GM19438 (cell line): ENCODE measurements around the gene AOAH.

ENCODE experiments used
- ATAC-seq: cut with Tn5 transposase; IDR thresholded peaks from one replicate; pipeline ENCODE4 v1.9.1; 2021; ENCODE audit warnings: low read depth; ENCODE audit not compliant: unreplicated experiment

The AOAH gene

GRCh38 chr7:36605261-36606051, 118.8 kb downstream of the AOAH start:
- no peak for ATAC-seq

GRCh38 chr7:36604806-36605205, 119.5 kb downstream of the AOAH start:
- ATAC-seq: no peak

GRCh38 chr7:36602934-36603887, 121.1 kb downstream of the AOAH start:
- no peak for ATAC-seq

- ATAC-seq: no peak
These were observed 121.8 kb downstream of the AOAH start for GRCh38 chr7:36602511-36602910.

- no peak for ATAC-seq
These were observed 122.7 kb downstream of the AOAH start for GRCh38 chr7:36601601-36602000.

- no peak for ATAC-seq
These were observed 123.3 kb downstream of the AOAH start for GRCh38 chr7:36600869-36601530.

GRCh38 chr7:36600314-36600682, 124.0 kb downstream of the AOAH start:
- ATAC-seq: no peak

- no peak for ATAC-seq
These were observed 124.5 kb downstream of the AOAH start for GRCh38 chr7:36599645-36600313.

GRCh38 chr7:36598054-36598674, 126.1 kb downstream of the AOAH start:
- no peak for ATAC-seq

GRCh38 chr7:36597090-36597773, 127.1 kb downstream of the AOAH start:
- no peak for ATAC-seq

GRCh38 chr7:36594445-36594844, 129.8 kb downstream of the AOAH start:
- no peak for ATAC-seq

- no peak for ATAC-seq
These were observed 132.7 kb downstream of the AOAH start for GRCh38 chr7:36591636-36592035.

GRCh38 chr7:36589391-36589790, 134.9 kb downstream of the AOAH start:
- ATAC-seq: no peak

- ATAC-seq: no peak
These were observed 141.0 kb downstream of the AOAH start for GRCh38 chr7:36583318-36583717.

- no peak for ATAC-seq
These were observed 148.5 kb downstream of the AOAH start for GRCh38 chr7:36575832-36576231.

- ATAC-seq: no peak
These were observed 151.2 kb downstream of the AOAH start for GRCh38 chr7:36573066-36573465.

- no peak for ATAC-seq
These were observed 153.1 kb downstream of the AOAH start for GRCh38 chr7:36571190-36571560.

- no peak for ATAC-seq
These were observed 153.6 kb downstream of the AOAH start for GRCh38 chr7:36570528-36571189.

GRCh38 chr7:36568452-36568849, 155.8 kb downstream of the AOAH start:
- ATAC-seq: no peak
